ENCODE results near the gene BBS2.

GRCh38 chr16:56470666-56471065, 49.2 kb downstream of the BBS2 start:
- TF ChIP-seq CTCF (IDR thresholded peaks at IDR 0.05 in 8 of 11, conservative IDR thresholded peaks at IDR 0.05 in 3 of 11) (no peak), POLR2AphosphoS5 (IDR thresholded peaks at IDR 0.05) (no peak), POLR2A (IDR thresholded peaks at IDR 0.05) (no peak)
